Astrocyte (in vitro differentiated cells and primary cell): ENCODE results near the gene ARL15.

ENCODE experiments used
- CTCF ChIP-seq: IDR thresholded peaks from 2 replicates; pipeline ENCODE4 v1.5.1; 2011; ENCODE audit warnings: low read depth, mild to moderate bottlenecking, inconsistent platforms, low read length, moderate library complexity; ENCODE audit not compliant: insufficient read depth
- EZH2 ChIP-seq: IDR thresholded peaks from 2 replicates; pipeline ENCODE4 v1.6.1; 2012; ENCODE audit warnings: mild to moderate bottlenecking, low read length, inconsistent platforms; ENCODE audit not compliant: insufficient read depth

- TF ChIP-seq CTCF, result no peak
- TF ChIP-seq EZH2, result no peak
Observed at GRCh38 chr5:54324651-54325271, 14.4 kb upstream of the ARL15 start.
